Measurements from ENCODE around the gene CLASP1.

The CLASP1 gene

GRCh38 chr2:121359716-121360565 lies 289.3 kb downstream of the CLASP1 start:
- peaks cover 7% of the 10 kb centered on the region for H3K4me1 ChIP-seq (ENCODE audit: control insufficient read depth, insufficient read depth, low read length)
- no peak overlapping the region for H3K27ac ChIP-seq (ENCODE audit: low read depth, low read length)
- peaks cover 20% of the 10 kb centered on the region for H3K36me3 ChIP-seq (ENCODE audit: control insufficient read depth, insufficient read depth, low read length)
- H3K9ac ChIP-seq (ENCODE audit: low read length) = no peak overlapping the region
- H3K27me3 ChIP-seq (ENCODE audit: control insufficient read depth, insufficient read depth, low read length) = no peaks in the 10 kb centered on the region
- no peak overlapping the region for H3K4me3 ChIP-seq (ENCODE audit: low read length)

- H3K9ac ChIP-seq (ENCODE audit: low read length) = no peak overlapping the region
- H3K4me3 ChIP-seq (ENCODE audit: low read length) = no peak overlapping the region
- H3K4me1 ChIP-seq (ENCODE audit: control insufficient read depth, insufficient read depth, low read length) = peaks cover 5% of the 10 kb centered on the region
- H3K27me3 ChIP-seq (ENCODE audit: control insufficient read depth, insufficient read depth, low read length) = no peaks in the 10 kb centered on the region
- H3K36me3 ChIP-seq (ENCODE audit: control insufficient read depth, insufficient read depth, low read length) = peaks cover 20% of the 10 kb centered on the region
- no peak overlapping the region for H3K27ac ChIP-seq (ENCODE audit: low read depth, low read length)
Measured at GRCh38 chr2:121359170-121359569, 290.1 kb downstream of the CLASP1 start.

GRCh38 chr2:121358291-121358690 lies 291.0 kb downstream of the CLASP1 start:
- H3K27me3 ChIP-seq (ENCODE audit: control insufficient read depth, insufficient read depth, low read length) = no peaks in the 10 kb centered on the region
- no peak overlapping the region for H3K9ac ChIP-seq (ENCODE audit: low read length)
- H3K36me3 ChIP-seq (ENCODE audit: control insufficient read depth, insufficient read depth, low read length) = peaks cover 18% of the 10 kb centered on the region
- no peaks in the 10 kb centered on the region for H3K4me1 ChIP-seq (ENCODE audit: control insufficient read depth, insufficient read depth, low read length)
- H3K27ac ChIP-seq (ENCODE audit: low read depth, low read length) = no peak overlapping the region
- no peak overlapping the region for H3K4me3 ChIP-seq (ENCODE audit: low read length)

- Histone ChIP-seq H3K9ac (ENCODE audit: low read length) (no peak overlapping the region), H3K27me3 (ENCODE audit: control insufficient read depth, insufficient read depth, low read length) (no peaks in the 10 kb centered on the region), H3K4me3 (ENCODE audit: low read length) (no peak overlapping the region), H3K27ac (ENCODE audit: low read depth, low read length) (no peak overlapping the region), H3K4me1 (ENCODE audit: control insufficient read depth, insufficient read depth, low read length) (no peaks in the 10 kb centered on the region), H3K36me3 (ENCODE audit: control insufficient read depth, insufficient read depth, low read length) (peaks cover 10% of the 10 kb centered on the region)
Measured at GRCh38 chr2:121356058-121356640, 293.1 kb downstream of the CLASP1 start.

GRCh38 chr2:121355488-121355887 lies 293.8 kb downstream of the CLASP1 start:
- H3K27me3 ChIP-seq (ENCODE audit: control insufficient read depth, insufficient read depth, low read length) = no peaks in the 10 kb centered on the region
- H3K36me3 ChIP-seq (ENCODE audit: control insufficient read depth, insufficient read depth, low read length) = peaks cover 10% of the 10 kb centered on the region
- no peak overlapping the region for H3K9ac ChIP-seq (ENCODE audit: low read length)
- no peak overlapping the region for H3K4me3 ChIP-seq (ENCODE audit: low read length)
- no peak overlapping the region for H3K27ac ChIP-seq (ENCODE audit: low read depth, low read length)
- H3K4me1 ChIP-seq (ENCODE audit: control insufficient read depth, insufficient read depth, low read length) = no peaks in the 10 kb centered on the region

- Histone ChIP-seq H3K4me3 (ENCODE audit: low read length) (no peak overlapping the region), H3K36me3 (ENCODE audit: control insufficient read depth, insufficient read depth, low read length) (peaks cover 16% of the 10 kb centered on the region), H3K27ac (ENCODE audit: low read depth, low read length) (no peak overlapping the region), H3K4me1 (ENCODE audit: control insufficient read depth, insufficient read depth, low read length) (peaks cover 4% of the 10 kb centered on the region), H3K27me3 (ENCODE audit: control insufficient read depth, insufficient read depth, low read length) (no peaks in the 10 kb centered on the region), H3K9ac (ENCODE audit: low read length) (no peak overlapping the region)
Measured at GRCh38 chr2:121351521-121352318, 297.5 kb downstream of the CLASP1 start.

- Histone ChIP-seq H3K36me3 (ENCODE audit: control insufficient read depth, insufficient read depth, low read length) (peaks cover 21% of the 10 kb centered on the region), H3K4me1 (ENCODE audit: control insufficient read depth, insufficient read depth, low read length) (peaks cover 4% of the 10 kb centered on the region)
Measured at GRCh38 chr2:121350890-121351289, 298.4 kb downstream of the CLASP1 start.

GRCh38 chr2:121350402-121350775 lies 298.9 kb downstream of the CLASP1 start:
- no peak overlapping the region for H3K4me3 ChIP-seq (ENCODE audit: low read length)
- H3K36me3 ChIP-seq (ENCODE audit: control insufficient read depth, insufficient read depth, low read length) = peaks cover 21% of the 10 kb centered on the region
- H3K4me1 ChIP-seq (ENCODE audit: control insufficient read depth, insufficient read depth, low read length) = peaks cover 4% of the 10 kb centered on the region
- no peaks in the 10 kb centered on the region for H3K27me3 ChIP-seq (ENCODE audit: control insufficient read depth, insufficient read depth, low read length)
- no peak overlapping the region for H3K9ac ChIP-seq (ENCODE audit: low read length)
- H3K27ac ChIP-seq (ENCODE audit: low read depth, low read length) = peak overlapping the region; percentile 15

More at GRCh38 chr2:121350890-121351289, 298.4 kb downstream of the CLASP1 start:
- Histone ChIP-seq H3K27ac (ENCODE audit: low read depth, low read length) (no peak overlapping the region), H3K4me3 (ENCODE audit: low read length) (no peak overlapping the region), H3K27me3 (ENCODE audit: control insufficient read depth, insufficient read depth, low read length) (no peaks in the 10 kb centered on the region), H3K9ac (ENCODE audit: low read length) (no peak overlapping the region)

GRCh38 chr2:121349721-121350401 lies 299.4 kb downstream of the CLASP1 start:
- H3K4me1 ChIP-seq (ENCODE audit: control insufficient read depth, insufficient read depth, low read length) = peaks cover 4% of the 10 kb centered on the region
- H3K4me3 ChIP-seq (ENCODE audit: low read length) = no peak overlapping the region
- peak overlapping the region; percentile 15 for H3K27ac ChIP-seq (ENCODE audit: low read depth, low read length)
- H3K36me3 ChIP-seq (ENCODE audit: control insufficient read depth, insufficient read depth, low read length) = peaks cover 21% of the 10 kb centered on the region
- H3K27me3 ChIP-seq (ENCODE audit: control insufficient read depth, insufficient read depth, low read length) = no peaks in the 10 kb centered on the region
- H3K9ac ChIP-seq (ENCODE audit: low read length) = no peak overlapping the region

GRCh38 chr2:121348128-121348740 lies 301.0 kb downstream of the CLASP1 start:
- peaks cover 4% of the 10 kb centered on the region for H3K4me1 ChIP-seq (ENCODE audit: control insufficient read depth, insufficient read depth, low read length)
- H3K4me3 ChIP-seq (ENCODE audit: low read length) = no peak overlapping the region
- H3K36me3 ChIP-seq (ENCODE audit: control insufficient read depth, insufficient read depth, low read length) = peaks cover 21% of the 10 kb centered on the region
- H3K27me3 ChIP-seq (ENCODE audit: control insufficient read depth, insufficient read depth, low read length) = no peaks in the 10 kb centered on the region
- no peak overlapping the region for H3K27ac ChIP-seq (ENCODE audit: low read depth, low read length)
- H3K9ac ChIP-seq (ENCODE audit: low read length) = no peak overlapping the region

- Histone ChIP-seq H3K4me1 (ENCODE audit: control insufficient read depth, insufficient read depth, low read length) (peaks cover 4% of the 10 kb centered on the region), H3K27me3 (ENCODE audit: control insufficient read depth, insufficient read depth, low read length) (no peaks in the 10 kb centered on the region), H3K4me3 (ENCODE audit: low read length) (no peak overlapping the region), H3K27ac (ENCODE audit: low read depth, low read length) (no peak overlapping the region), H3K36me3 (ENCODE audit: control insufficient read depth, insufficient read depth, low read length) (peaks cover 18% of the 10 kb centered on the region), H3K9ac (ENCODE audit: low read length) (no peak overlapping the region)
Measured at GRCh38 chr2:121346859-121347258, 302.4 kb downstream of the CLASP1 start.

All from rectal smooth muscle tissue (tissue), 1 donor.